ENCODE measurements around the gene CCIN. TPM values are rescaled to one million over a fixed set of nuclear protein-coding genes. Genes with fewer than 3 reads are reported as not detected.
A peak's percentile ranks its signal among the peaks of the same experiment; 100 is the strongest.

The CCIN gene
- total RNA-seq, 2 donors from 2014 or later, result 0.50 to 1.4 TPM

GRCh38 chr9:36191686-36192085 lies 22.5 kb downstream of the CCIN start:
- Mint-ChIP-seq H3K27me3 (no peaks in the 10 kb centered on the region), H3K36me3 (ENCODE audit: low read depth) (peaks cover 12% of the 10 kb centered on the region), H3K4me3 (peak overlapping the region; percentile 98), H3K27ac (peak overlapping the region; percentile 87), H3K4me1 (peaks cover 44% of the 10 kb centered on the region)
- no peak for DNase-seq
- no peak for ATAC-seq
- H3K9me3 ChIP-seq (ENCODE audit: control insufficient read depth, low read length, poor library complexity, severe bottlenecking), result no peaks in the 10 kb centered on the region

DNA sequence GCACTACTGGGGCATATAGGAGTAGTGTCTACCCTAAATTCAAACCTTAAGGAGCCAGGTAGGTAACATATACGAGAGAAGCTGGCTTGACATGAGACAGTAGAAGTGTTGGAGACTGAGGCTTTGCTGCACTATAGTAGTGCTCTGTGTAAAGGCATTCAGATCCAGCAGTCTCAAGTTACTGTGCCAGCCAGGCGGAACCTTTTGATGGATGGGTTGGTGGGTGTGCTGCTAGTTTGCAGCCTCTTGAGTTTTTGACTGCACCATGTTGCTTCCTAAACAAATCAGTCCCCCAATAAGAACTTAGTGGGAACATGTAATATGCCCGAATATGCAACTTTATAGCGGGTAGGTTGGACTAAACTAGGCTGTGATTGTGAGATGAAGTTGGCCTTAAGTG lies 23.0 kb downstream of the CCIN start:
- no peak overlapping the region for H3K27ac Mint-ChIP-seq
- ATAC-seq (no peak), DNase-seq (no peak)
- peaks cover 12% of the 10 kb centered on the region for H3K36me3 Mint-ChIP-seq (ENCODE audit: low read depth)
- no peaks in the 10 kb centered on the region for H3K27me3 Mint-ChIP-seq
- peak overlapping the region; percentile 98 for H3K4me3 Mint-ChIP-seq
- H3K9me3 ChIP-seq (ENCODE audit: control insufficient read depth, low read length, poor library complexity, severe bottlenecking), result no peaks in the 10 kb centered on the region
- peaks cover 44% of the 10 kb centered on the region for H3K4me1 Mint-ChIP-seq

GRCh38 chr9:36193023-36193422 lies 23.8 kb downstream of the CCIN start:
- Mint-ChIP-seq H3K27ac (peak overlapping the region; percentile 91), H3K27me3 (no peaks in the 10 kb centered on the region), H3K4me1 (peaks cover 44% of the 10 kb centered on the region), H3K4me3 (peak overlapping the region; percentile 98), H3K36me3 (ENCODE audit: low read depth) (peaks cover 12% of the 10 kb centered on the region)
- no peaks in the 10 kb centered on the region for H3K9me3 ChIP-seq (ENCODE audit: control insufficient read depth, low read length, poor library complexity, severe bottlenecking)
- ATAC-seq, result no peak
- DNase-seq, result no peak

- no peaks in the 10 kb centered on the region for H3K9me3 ChIP-seq (ENCODE audit: control insufficient read depth, low read length, poor library complexity, severe bottlenecking)
- Mint-ChIP-seq H3K27me3 (no peaks in the 10 kb centered on the region), H3K36me3 (ENCODE audit: low read depth) (peaks cover 7% of the 10 kb centered on the region), H3K4me1 (peaks cover 40% of the 10 kb centered on the region), H3K27ac (peak overlapping the region; percentile 91), H3K4me3 (peak overlapping the region; percentile 98)
- ATAC-seq (no peak), DNase-seq (no peak)
These were observed 25.3 kb downstream of the CCIN start for GRCh38 chr9:36194326-36195000.

- ATAC-seq (no peak), DNase-seq (no peak)
- no peak overlapping the region for H3K4me3 Mint-ChIP-seq
- no peaks in the 10 kb centered on the region for H3K27me3 Mint-ChIP-seq
- no peak overlapping the region for H3K27ac Mint-ChIP-seq
- no peaks in the 10 kb centered on the region for H3K9me3 ChIP-seq (ENCODE audit: control insufficient read depth, low read length, poor library complexity, severe bottlenecking)
- H3K4me1 Mint-ChIP-seq, result peaks cover 8% of the 10 kb centered on the region
- H3K36me3 Mint-ChIP-seq (ENCODE audit: low read depth), result no peaks in the 10 kb centered on the region
These were observed 35.8 kb downstream of the CCIN start for GRCh38 chr9:36204906-36205547.

GRCh38 chr9:36207016-36207415 lies 37.8 kb downstream of the CCIN start:
- peaks cover 20% of the 10 kb centered on the region for H3K4me1 Mint-ChIP-seq
- no peak overlapping the region for H3K4me3 Mint-ChIP-seq
- peak overlapping the region; percentile 66 for H3K27ac Mint-ChIP-seq
- no peak for DNase-seq
- no peaks in the 10 kb centered on the region for H3K36me3 Mint-ChIP-seq (ENCODE audit: low read depth)
- no peaks in the 10 kb centered on the region for H3K27me3 Mint-ChIP-seq
- ATAC-seq, result no peak
- no peaks in the 10 kb centered on the region for H3K9me3 ChIP-seq (ENCODE audit: control insufficient read depth, low read length, poor library complexity, severe bottlenecking)

DNA sequence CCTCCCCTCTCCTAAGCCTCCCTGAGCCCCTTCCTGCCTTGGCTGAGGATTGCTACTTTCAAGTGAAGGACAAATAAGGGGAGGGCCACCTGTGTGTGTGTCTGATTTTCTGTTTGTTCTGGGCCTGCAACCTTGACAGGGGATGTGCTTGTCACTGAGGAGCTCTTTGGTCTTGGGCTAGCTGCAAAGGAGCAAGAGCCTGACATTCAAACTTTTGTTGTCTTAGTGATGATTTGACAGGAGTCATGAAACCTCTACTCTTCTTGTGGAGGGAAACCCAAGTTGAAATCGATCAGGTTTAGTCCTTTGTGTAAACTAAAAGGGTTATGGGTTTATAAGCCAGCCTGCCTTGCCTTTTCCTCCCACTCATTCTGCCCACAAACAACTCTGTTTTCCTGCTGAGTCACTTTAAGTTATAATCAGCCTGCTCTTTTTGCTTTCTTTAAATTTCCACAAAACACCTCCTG lies 38.4 kb downstream of the CCIN start:
- H3K4me3 Mint-ChIP-seq, result no peak overlapping the region
- peaks cover 20% of the 10 kb centered on the region for H3K4me1 Mint-ChIP-seq
- DNase-seq (no peak), ATAC-seq (no peak)
- H3K9me3 ChIP-seq (ENCODE audit: control insufficient read depth, low read length, poor library complexity, severe bottlenecking), result no peaks in the 10 kb centered on the region
- peak overlapping the region; percentile 66 for H3K27ac Mint-ChIP-seq
- H3K27me3 Mint-ChIP-seq, result no peaks in the 10 kb centered on the region
- no peaks in the 10 kb centered on the region for H3K36me3 Mint-ChIP-seq (ENCODE audit: low read depth)

DNA sequence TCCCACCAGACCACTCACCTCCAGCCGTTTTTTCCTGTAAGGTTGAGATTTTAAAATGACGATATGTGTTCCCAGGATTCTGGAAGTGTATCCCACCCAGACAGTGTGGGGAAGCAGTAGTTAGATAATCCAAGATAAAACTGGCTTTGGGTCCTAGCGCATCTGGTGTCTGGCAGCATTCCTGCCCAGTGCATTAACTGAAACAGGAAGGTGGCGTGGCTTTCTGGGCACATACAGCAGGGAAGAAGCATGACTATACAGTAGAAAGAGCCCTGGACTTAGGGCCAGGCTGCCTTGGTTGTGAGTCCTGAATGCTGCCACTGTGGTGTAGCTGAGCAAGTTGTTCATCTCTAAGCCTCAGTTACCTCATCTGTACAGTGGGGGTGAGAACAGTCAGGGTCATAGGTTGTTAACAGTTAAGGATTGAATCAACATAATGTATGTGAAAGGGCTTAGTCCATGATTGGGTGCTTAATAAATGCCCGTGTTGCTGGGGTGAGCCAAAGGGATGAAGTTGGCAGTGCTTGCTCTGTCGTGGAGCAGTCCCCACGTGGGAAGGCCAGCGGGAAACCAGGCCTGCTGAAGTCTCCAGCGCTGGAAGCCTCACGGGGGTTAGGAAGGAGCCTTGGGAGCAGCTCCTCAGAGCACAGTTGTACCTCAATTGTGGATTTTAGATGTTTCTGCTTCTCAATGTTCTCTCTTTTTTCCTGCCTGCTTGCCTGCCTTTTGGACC lies 39.5 kb downstream of the CCIN start:
- Mint-ChIP-seq H3K36me3 (ENCODE audit: low read depth) (no peaks in the 10 kb centered on the region), H3K27ac (peak overlapping the region; percentile 75), H3K4me1 (peaks cover 20% of the 10 kb centered on the region), H3K27me3 (no peaks in the 10 kb centered on the region), H3K4me3 (no peak overlapping the region)
- DNase-seq, result no peak
- no peaks in the 10 kb centered on the region for H3K9me3 ChIP-seq (ENCODE audit: control insufficient read depth, low read length, poor library complexity, severe bottlenecking)
- ATAC-seq, result no peak

DNA sequence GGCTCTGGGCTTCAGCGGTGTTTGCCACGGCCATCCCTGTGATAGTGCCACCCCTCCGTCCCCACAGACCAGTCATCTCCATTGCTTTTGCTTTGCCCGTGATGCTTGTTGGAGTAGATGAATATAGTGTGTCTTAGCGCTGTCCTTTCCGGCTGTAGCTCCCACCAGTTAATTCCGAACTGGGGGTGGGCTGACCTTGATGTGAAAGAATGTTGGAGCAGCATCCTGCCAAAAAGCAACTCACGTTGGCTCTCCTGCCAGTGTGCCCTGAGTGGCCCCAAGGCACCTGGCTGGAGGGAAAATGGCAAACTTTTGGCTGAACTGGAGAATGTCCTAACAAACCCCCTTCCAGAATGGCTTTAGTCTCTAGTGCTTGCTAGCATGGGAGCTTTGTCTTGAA lies 41.5 kb downstream of the CCIN start:
- H3K27ac Mint-ChIP-seq, result peak overlapping the region; percentile 59
- ATAC-seq (no peak), DNase-seq (no peak)
- H3K4me1 Mint-ChIP-seq, result peaks cover 21% of the 10 kb centered on the region
- H3K36me3 Mint-ChIP-seq (ENCODE audit: low read depth), result no peaks in the 10 kb centered on the region
- no peak overlapping the region for H3K4me3 Mint-ChIP-seq
- no peaks in the 10 kb centered on the region for H3K27me3 Mint-ChIP-seq
- no peaks in the 10 kb centered on the region for H3K9me3 ChIP-seq (ENCODE audit: control insufficient read depth, low read length, poor library complexity, severe bottlenecking)

GRCh38 chr9:36211510-36211909 lies 42.3 kb downstream of the CCIN start:
- Mint-ChIP-seq H3K4me3 (no peak overlapping the region), H3K36me3 (ENCODE audit: low read depth) (peaks cover 3% of the 10 kb centered on the region), H3K27me3 (no peaks in the 10 kb centered on the region), H3K27ac (peak overlapping the region; percentile 59), H3K4me1 (peaks cover 26% of the 10 kb centered on the region)
- H3K9me3 ChIP-seq (ENCODE audit: control insufficient read depth, low read length, poor library complexity, severe bottlenecking), result no peaks in the 10 kb centered on the region
- ATAC-seq (no peak), DNase-seq (no peak)

DNA sequence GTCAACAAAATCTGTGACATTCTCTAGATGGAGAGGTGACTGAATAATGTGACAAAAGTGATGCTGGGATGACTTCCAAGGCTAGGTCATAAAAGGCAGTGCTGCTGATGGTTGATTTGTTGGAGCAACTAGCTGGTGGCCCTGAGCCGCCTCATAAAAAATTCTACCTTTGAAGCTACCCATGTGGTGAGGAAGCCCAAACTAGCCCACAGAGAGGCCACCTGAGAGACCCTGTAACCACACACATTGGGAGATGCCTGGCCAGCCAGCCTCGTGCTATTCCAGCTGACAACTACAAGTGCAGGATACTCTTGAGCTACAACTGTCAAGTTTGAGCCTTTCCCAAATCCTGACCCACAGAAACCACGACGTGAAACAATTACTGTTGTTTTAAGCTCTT lies 44.2 kb downstream of the CCIN start:
- DNase-seq (no peak), ATAC-seq (no peak)
- H3K27ac Mint-ChIP-seq, result peak overlapping the region; percentile 82
- H3K4me3 Mint-ChIP-seq, result no peak overlapping the region
- H3K36me3 Mint-ChIP-seq (ENCODE audit: low read depth), result peaks cover 6% of the 10 kb centered on the region
- H3K4me1 Mint-ChIP-seq, result peaks cover 31% of the 10 kb centered on the region
- H3K27me3 Mint-ChIP-seq, result no peaks in the 10 kb centered on the region
- H3K9me3 ChIP-seq (ENCODE audit: control insufficient read depth, low read length, poor library complexity, severe bottlenecking), result no peaks in the 10 kb centered on the region

GRCh38 chr9:36213989-36214388 lies 44.8 kb downstream of the CCIN start:
- Mint-ChIP-seq H3K4me1 (peaks cover 37% of the 10 kb centered on the region), H3K4me3 (no peak overlapping the region), H3K27me3 (no peaks in the 10 kb centered on the region), H3K36me3 (ENCODE audit: low read depth) (peaks cover 8% of the 10 kb centered on the region), H3K27ac (peak overlapping the region; percentile 82)
- no peaks in the 10 kb centered on the region for H3K9me3 ChIP-seq (ENCODE audit: control insufficient read depth, low read length, poor library complexity, severe bottlenecking)
- DNase-seq, result no peak
- ATAC-seq, result no peak

DNA sequence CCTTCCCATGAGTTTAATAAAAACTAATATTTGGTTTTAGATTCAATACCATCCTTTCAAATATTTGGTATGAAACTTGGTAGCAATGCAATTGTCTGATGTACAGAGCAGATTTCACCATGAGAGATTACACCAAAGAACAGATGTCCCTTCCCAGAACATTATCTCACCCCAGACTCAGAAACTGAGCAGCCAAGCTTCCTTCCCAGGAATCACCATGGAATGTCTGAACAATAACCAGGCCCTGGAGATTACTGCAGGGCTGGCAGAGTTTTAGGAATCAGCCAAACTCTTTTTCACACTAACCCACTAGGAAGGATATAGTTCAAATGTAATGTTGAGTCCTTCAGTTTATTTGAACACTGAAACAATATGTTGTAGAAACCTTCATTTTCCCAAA lies 45.4 kb downstream of the CCIN start:
- no peak overlapping the region for H3K4me3 Mint-ChIP-seq
- no peaks in the 10 kb centered on the region for H3K27me3 Mint-ChIP-seq
- H3K36me3 Mint-ChIP-seq (ENCODE audit: low read depth), result peaks cover 12% of the 10 kb centered on the region
- H3K4me1 Mint-ChIP-seq, result peaks cover 41% of the 10 kb centered on the region
- ATAC-seq (no peak), DNase-seq (no peak)
- H3K27ac Mint-ChIP-seq, result no peak overlapping the region
- no peaks in the 10 kb centered on the region for H3K9me3 ChIP-seq (ENCODE audit: control insufficient read depth, low read length, poor library complexity, severe bottlenecking)
